Measurements from ENCODE around the gene CCDC85B. TPM values are rescaled to one million over a fixed set of nuclear protein-coding genes. Genes with fewer than 3 reads are reported as not detected.

The CCDC85B gene
- total and polyA plus RNA-seq, 2 of the 13 experiments (the other 11 are each of a cell fraction or from before 2014, with no cell fraction given) = 8.2 to 19.5 TPM

- 0 out of 2 replicates have a peak, but pooled peaks have one; percentile 48 for TF ChIP-seq PRDM10 (CRISPR knock-in tag; IDR thresholded peaks at IDR 0.05; ENCODE audit: low read depth)
- TF ChIP-seq YEATS4 (CRISPR knock-in tag; IDR thresholded peaks at IDR 0.05; ENCODE audit: borderline replicate concordance) = peak; percentile 57; the same call in 1 of the 2 replicates
- no peak for TF ChIP-seq DDIT3 (CRISPR knock-in tag; IDR thresholded peaks at IDR 0.05)
- TF ChIP-seq KDM4B (CRISPR knock-in tag; IDR thresholded peaks at IDR 0.05) = no peak
- no peak for TF ChIP-seq NR3C1 (CRISPR knock-in tag; IDR thresholded peaks at IDR 0.05)
- TF ChIP-seq ZSCAN9 (CRISPR knock-in tag; IDR thresholded peaks at IDR 0.05; ENCODE audit: borderline replicate concordance) = 0 out of 2 replicates have a peak, but pooled peaks have one; percentile 64
- peak; percentile 87 for TF ChIP-seq HOXA3 (CRISPR knock-in tag; IDR thresholded peaks at IDR 0.05)
- TF ChIP-seq ZNF256 (CRISPR knock-in tag; conservative IDR thresholded peaks at IDR 0.05) = no peak
- TF ChIP-seq MYPOP (CRISPR knock-in tag; IDR thresholded peaks at IDR 0.05) = peak; percentile 87
- no peak for TF ChIP-seq FOXO4 (CRISPR knock-in tag; conservative IDR thresholded peaks at IDR 0.05)
- TF ChIP-seq ZNF510 (CRISPR knock-in tag; IDR thresholded peaks at IDR 0.05; ENCODE audit: low read depth) = 0 out of 2 replicates have a peak, but pooled peaks have one; percentile 60
- TF ChIP-seq TMF1 (CRISPR knock-in tag; IDR thresholded peaks at IDR 0.05; ENCODE audit: low read depth) = peak; percentile 52; the same call in 1 of the 2 replicates
- TF ChIP-seq IRF1 (CRISPR knock-in tag; IDR thresholded peaks at IDR 0.05; ENCODE audit: low read depth) = no peak
- TF ChIP-seq KAT8 (CRISPR knock-in tag; IDR thresholded peaks at IDR 0.05) = peak; percentile 92
- TF ChIP-seq ZNF24 (IDR thresholded peaks at IDR 0.05) = no peak
- no peak for TF ChIP-seq ZSCAN30 (CRISPR knock-in tag; IDR thresholded peaks at IDR 0.05)
- TF ChIP-seq CHD4 (IDR thresholded peaks at IDR 0.05; ENCODE audit: borderline replicate concordance, low read length) = no peak
- 0 out of 2 replicates have a peak, but pooled peaks have one; percentile 23 for TF ChIP-seq HMG20B (CRISPR knock-in tag; conservative IDR thresholded peaks at IDR 0.05)
- peak; percentile 94; the same call in 1 of the 2 replicates for TF ChIP-seq ZNF556 (CRISPR knock-in tag; IDR thresholded peaks at IDR 0.05; ENCODE audit: borderline replicate concordance)
- TF ChIP-seq ZNF737 (CRISPR knock-in tag; IDR thresholded peaks at IDR 0.05; ENCODE audit: borderline replicate concordance) = no peak
- no peak; the same call in 1 of the 2 replicates for TF ChIP-seq PITX1 (CRISPR knock-in tag; IDR thresholded peaks at IDR 0.05)
- TF ChIP-seq HMG20A (CRISPR knock-in tag; IDR thresholded peaks at IDR 0.05; ENCODE audit: borderline replicate concordance) = no peak
- TF ChIP-seq MED8 (CRISPR knock-in tag; IDR thresholded peaks at IDR 0.05; ENCODE audit: insufficient replicate concordance) = peak; percentile 38
Measured at GRCh38 chr11:65857853-65858680, 32.4 kb upstream of the CCDC85B start, which contains the start of gene CFL1 (continued).

Measured in HepG2 (cell line).